Activated T-helper 1 cell treated with anti-CD3 and anti-CD28 coated beads, Interleukin-2, amount 50 U/mL, for 16 hours (primary cell): ENCODE results near the gene RAE1.
"Not testable (repeated sequence)": the region's sequence is repeated elsewhere in the genome, so short reads cannot be mapped to it uniquely, and the experiment has no call there.

Experiments
- DNase-seq, 2 donors: peaks; one replicate each; pipeline ENCODE4 v3.0.0-alpha.2; 2020; ENCODE audit warnings: low read depth in 1 of 2, low spot score in 1 of 2

Gene RAE1

GRCh38 chr20:57412347-57413029 is 61.4 kb downstream of the RAE1 start:
- no peak for DNase-seq

DNA sequence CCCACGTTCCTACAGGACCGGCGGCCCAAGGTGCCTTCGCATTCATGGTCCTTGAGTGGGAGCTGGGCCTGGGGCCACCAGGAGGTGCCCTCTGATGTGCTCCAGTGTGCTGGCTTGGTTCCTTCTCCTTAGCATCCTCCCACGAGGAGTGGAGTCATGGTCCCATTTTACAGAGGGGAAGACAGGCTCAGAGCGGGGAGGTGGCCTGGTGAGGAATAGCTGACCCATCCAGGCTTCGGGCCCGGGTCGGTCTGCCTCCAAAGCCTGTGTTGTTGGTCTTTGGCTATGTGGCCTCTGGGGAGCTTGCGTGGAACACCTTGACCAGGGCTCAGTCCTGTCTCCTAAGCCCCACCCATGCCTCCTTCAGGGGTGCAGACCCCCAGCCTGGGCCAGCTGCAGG is 62.9 kb downstream of the RAE1 start:
- no peak for DNase-seq

- no peak for DNase-seq
Observed at GRCh38 chr20:57414867-57415592, 64.0 kb downstream of the RAE1 start.

DNA sequence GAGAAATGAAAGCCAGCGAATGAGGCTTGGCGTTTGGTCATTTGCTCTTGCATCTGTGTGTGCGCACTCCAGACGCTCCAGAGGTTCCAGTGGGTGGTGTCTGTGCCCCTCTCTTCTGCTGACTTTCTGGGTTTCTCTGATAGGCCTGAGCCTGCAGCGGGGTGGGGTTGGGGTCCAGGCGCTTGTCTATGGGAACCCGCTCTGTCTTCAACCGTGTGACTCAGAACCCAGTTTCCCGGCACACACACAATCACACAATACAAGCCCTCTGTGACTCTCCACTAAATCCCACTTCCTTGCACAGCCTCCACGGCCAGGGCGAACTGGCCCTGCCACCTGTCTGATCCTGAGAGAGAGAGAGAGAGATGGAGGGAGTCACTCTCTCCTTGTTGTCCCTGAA is 64.7 kb downstream of the RAE1 start:
- DNase-seq: no peak

GRCh38 chr20:57416296-57417022 is 65.4 kb downstream of the RAE1 start:
- no peak for DNase-seq

DNA sequence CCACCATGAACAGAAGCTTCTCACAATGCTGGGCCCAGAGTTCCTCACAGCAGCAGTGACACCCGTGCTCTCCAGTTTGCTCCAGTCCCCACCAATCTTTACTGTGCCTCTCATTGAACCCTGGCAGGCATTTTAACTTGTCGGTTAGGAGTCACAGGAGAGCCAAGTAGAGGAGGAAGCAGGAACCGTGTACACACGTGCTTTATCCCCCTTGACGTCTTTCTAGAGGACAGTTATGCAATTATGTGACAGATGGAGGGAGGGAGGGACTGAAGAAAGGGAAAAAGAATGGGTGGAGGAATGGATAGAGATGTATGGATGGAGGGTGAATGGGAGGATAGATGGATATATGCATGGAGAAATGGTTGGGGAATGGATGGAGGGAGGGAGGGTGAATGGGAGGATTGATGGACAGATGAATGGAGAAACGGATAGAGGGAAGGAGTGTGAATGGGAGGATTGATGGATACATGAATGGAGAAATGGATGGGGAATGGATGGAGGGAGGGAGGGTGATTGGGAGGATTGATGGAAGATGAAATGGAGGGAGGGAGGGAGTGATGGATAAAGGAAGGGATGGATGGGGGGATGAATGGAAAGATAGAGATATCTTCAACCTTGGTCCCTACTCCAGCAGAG is 66.1 kb downstream of the RAE1 start:
- DNase-seq: no peak

DNA sequence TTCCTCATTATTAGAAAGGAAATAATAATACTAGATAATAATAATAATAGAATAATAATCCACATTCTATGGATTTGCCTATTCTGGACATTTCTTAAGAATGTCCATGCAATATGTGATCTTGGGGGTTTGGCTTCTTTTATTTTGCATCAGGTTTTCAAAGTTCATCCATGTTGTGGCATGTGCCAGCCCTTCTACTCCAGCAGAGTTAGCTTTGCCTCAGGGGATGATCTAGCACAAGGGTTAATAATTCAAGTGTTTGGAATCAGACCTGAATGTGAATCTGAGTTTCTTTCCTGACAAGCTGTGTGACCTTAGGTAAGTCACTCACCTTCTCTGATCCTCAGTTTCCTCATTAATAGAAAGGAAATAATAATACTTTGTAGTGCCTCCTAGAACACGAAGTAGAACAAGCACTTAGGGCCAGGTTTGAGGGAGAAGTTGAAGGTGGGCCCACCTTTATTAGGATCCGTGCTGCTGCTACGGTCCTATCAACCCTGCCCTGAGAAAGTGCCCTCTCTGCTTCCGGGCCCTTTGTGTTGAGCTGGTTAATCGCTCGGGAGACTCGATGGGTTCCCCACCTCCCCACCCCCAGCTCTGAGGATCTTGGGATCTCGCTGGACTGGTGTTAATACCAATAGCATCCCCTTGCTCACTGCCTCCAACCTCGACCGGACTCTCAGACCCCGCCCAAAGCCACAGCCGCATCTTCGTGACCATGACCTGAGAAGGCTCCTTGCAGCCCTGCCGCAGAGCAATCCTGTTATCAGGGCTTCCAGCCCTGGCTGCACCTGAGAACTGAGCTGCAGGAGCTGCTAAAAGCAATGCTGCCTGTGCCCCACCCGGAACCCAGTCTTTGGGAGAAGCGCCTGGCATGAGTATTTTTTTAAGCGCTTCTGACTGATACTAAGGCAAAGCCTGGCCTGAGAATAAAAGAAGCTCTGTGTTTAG is 67.0 kb downstream of the RAE1 start:
- no peak for DNase-seq

DNA sequence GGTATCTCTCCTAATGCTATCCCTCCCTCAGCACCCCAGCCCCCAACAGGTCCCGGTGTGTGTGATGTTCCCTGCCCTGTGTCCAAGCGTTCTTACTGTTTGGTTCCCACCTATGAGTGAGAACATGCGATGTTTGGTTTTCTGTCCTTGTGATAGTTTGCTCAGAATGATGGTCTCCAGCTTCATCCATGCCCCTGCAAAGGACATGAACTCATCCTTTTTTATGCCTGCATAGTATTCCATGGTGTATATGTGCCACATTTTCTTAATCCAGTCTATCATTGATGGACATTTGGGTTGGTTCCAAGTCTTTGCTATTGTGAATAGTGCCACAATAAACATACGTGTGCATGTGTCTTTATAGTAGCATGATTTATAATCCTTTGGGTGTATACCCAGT is 68.4 kb downstream of the RAE1 start:
- not testable (repeated sequence) for DNase-seq

DNA sequence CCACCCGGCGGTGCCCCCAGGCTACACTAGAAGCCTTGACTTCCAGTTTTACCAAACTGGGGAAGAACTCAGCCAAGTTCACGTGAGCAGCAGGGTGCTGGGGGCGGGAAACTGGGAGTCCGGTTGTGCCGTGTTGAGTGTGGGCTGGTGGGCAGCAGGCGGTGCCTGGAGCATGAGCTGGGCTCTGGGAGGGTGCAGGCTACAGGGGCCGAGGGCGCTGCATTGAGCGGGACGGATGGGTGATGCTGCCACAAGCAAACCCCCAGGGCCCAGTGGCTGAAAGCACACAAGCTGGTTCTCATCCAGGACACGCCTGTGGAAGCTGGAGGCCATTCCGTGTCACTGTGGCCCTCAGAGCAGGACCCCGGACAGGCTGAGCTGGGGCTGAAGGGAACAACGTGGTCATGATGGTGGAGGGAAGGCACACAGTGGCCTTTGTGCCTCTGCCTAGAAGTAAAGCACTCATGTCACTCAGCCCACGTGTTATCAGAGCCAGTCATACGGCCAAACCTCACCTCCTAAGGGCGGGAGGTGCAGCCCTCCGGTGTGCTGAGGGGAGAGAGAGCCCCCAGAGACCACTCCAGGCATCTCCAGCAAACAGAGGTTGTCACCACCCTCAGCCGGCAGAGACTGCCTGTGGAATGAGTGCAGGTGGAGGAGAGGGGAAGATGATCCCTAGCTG is 69.7 kb downstream of the RAE1 start:
- no peak for DNase-seq

DNA sequence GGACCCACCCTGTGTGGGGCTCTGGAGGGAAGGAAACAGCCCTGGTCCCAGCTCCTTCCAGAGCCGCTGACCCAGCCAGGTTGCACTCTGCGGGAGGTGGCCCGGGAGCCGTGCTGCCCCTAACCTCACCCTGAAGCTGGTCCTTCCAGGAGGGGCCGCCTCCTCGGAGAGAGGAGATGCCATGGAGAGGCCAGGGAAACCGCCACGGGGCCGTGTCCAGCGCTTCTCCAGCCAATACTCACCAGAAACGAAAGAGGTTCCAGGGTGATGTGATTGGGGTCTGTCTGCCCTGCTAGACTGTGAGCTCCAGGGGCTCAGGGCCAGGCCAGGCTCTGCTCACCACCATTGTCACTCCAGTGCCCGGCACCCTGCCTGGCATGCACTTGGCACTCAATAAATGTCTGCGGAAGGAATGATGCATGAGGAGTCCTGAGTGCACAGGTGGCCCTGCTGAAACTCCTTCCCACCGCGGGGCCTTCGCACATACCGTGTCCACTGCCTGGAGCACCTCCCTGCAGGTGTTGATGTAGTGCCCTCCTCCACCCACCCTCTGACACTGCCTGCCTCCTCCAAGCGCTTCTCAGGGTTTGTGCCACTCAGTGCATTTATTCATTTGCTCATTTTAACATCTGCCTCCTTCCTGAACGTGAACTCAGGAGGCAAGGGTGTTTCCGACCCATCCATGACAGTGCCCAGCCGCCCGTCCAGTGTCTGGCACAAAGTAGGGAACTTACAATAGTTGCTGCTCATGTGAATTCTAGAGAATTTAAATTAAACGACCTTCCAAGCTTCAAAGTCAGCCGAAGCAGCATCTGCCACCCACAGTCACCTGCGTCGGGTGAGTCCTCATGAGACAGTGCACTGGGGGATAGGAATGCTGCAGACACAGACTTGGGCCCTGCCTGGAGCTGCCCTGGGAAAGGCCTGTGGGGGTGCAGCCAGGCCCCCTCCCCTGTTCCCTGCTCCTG is 70.5 kb downstream of the RAE1 start:
- DNase-seq: no peak

DNA sequence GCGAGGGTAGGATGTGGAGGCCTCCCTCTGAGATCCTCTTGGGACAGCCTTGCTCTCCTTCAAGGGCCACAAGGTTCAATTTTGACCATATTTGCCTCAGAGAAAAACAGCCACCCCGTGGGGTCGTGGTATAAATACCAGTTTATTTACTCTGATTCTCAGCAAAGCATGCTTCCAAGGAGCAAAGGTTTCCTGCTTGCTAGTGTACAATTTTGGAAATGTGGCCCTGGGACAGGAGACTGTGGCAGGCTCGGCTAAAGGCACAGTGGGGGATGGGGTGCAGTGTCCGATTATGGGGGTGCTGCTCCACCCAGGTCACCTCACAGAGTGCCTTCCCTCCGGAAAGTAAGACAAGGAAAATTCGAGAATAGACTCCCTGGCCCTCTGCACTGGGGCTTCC is 71.2 kb downstream of the RAE1 start:
- no peak for DNase-seq

DNA sequence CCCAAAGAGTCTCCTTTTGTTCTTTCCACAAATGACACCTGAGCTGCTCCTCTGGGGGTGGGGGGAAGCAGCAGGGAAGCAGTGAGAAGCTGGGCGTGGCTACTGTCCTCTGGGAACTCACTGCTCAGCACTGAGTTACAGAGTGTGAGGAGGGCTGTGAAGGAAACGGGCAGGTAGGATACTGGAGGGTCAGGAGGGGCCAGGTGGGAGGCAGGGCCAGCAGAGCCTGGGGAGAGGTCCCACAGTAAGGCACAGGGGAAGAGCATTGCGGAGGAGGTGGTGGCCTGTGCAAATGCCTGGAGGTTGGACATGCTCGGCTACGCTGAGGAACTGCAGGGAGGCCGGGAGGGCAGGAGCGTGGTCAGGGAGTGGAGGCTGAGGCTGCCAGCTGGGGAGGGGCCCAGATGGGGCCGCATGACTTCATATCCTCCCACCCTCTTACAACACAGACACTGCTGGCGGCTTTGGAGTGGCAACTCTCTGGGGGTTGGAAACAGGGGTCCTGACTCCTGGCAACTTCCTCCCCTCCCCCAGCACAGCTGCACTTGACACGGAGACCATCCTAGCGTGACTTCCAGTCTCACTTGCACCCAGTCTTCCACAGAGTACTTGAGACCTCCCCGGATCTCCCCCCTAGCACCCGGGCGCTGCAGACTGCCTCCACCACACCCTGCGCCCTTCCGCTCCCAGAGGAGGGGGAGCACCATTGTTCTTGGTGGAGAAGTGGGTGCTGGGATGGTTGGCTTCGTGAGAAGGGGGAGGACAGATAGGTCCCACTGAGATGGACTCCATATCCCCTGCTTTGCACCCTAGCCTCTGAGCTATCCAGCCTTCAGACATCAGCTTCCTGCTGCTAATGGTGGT is 74.3 kb downstream of the RAE1 start:
- DNase-seq: no peak

DNA sequence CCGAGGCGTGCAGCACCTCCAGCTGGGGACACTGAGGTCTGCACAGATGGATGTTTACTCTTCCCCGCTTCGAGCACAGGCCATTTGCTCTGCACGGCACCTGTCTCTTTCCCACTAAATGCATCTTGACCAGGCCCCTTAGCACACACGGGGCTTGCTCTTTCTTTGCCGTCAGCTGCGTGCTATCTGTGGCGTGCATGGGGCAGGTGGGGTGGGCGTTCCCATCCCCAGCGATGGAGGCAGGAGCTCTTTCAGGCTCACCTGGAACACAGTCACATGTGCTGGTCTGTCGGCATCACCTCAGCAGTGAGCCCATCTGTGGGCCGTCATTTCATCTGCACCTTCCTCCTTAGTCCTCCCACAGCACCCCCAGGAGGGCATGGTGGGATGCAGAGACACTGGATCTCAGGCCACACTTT is 75.2 kb downstream of the RAE1 start:
- DNase-seq: no peak

DNA sequence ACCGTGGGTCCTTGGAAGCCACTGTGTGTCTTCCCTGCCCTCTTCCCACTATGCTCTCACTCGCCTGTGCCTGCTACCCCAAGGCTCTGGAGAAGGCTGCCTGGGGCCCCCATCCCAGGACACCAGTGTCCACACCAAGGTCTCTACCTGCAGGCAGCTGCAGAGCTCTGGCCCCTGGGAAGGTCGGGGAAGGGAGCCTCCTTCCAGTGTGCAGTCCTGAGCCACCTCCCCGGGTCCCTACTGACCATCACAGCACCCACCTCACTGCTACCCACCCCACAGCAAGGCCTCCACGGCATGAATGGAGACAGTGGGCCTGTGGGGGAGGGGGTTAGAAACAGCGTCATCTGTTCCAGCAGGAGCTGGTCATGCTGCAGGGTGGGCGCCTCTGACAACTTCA is 75.8 kb downstream of the RAE1 start:
- DNase-seq: no peak

DNA sequence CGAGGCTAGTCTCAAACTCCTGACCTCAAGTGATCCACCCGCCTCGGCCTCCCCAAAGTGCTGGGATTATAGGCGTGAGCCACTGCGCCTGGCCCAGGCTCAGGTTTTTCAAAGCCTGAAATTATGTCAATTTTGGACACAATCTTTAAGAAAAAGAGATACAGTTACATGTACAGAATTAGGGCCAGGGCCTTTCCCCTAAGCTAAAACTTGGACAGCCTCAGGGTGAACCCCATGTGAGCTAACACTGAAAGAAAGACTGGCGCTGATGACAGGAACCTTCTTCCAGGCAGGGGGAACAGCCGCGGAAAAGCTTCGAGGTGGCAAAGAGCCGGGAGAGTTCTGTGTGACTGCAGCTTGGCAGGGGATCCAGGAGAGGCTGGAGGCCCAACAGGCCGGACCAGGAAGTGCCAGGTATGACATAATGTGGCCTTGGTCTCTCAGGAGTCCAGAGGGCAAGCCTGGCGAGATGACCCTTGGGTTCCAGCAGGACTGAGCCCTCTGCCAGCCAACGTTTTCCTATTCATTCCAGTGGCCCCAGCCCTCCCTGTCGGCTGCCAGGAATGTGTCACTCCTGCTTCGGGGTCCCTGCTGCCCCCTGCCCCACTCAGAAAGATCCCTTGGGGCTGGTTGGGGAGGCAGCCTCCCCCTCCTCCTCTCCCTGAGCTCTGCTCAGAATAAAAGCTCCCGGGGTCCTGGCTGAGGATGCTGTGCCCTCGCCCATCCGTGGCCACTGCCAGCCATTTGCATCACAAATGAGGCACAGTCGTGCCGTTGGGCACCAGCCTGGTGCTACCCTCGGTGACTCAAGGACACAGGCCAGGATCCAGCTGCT is 77.5 kb downstream of the RAE1 start:
- no peak for DNase-seq
